ENCODE results near the gene TTC3. TPM values are rescaled to one million over a fixed set of nuclear protein-coding genes. Genes with fewer than 3 reads are reported as not detected.

The TTC3 gene
- total RNA-seq, 1 donor from 2014 or later, result 93.0 TPM

DNA sequence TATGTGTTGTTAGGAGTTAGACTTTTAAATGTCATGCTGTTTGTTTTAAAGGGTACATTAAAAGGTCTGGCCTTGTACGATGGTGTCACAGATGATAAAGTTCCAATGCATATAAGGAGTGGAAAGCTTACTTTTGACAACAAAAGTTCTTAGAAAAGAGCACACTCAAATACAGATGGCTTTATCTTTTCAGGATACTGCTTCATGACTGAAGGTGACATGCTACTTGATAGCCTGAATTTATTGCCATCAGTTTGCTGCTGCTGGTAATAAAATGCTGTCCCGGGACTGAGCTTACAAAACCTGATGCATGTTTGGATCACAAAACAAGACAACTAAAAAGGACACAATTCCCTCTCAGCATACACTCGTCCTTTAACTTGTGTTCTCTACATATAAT lies 84.9 kb downstream of the TTC3 start:
- DNase-seq (no peak), ATAC-seq (no peak)
- no peaks in the 10 kb centered on the region for H3K4me1 ChIP-seq
- no peaks in the 10 kb centered on the region for H3K9me3 ChIP-seq
- H3K27ac ChIP-seq, result no peak overlapping the region
- TF ChIP-seq, protein P1, sequence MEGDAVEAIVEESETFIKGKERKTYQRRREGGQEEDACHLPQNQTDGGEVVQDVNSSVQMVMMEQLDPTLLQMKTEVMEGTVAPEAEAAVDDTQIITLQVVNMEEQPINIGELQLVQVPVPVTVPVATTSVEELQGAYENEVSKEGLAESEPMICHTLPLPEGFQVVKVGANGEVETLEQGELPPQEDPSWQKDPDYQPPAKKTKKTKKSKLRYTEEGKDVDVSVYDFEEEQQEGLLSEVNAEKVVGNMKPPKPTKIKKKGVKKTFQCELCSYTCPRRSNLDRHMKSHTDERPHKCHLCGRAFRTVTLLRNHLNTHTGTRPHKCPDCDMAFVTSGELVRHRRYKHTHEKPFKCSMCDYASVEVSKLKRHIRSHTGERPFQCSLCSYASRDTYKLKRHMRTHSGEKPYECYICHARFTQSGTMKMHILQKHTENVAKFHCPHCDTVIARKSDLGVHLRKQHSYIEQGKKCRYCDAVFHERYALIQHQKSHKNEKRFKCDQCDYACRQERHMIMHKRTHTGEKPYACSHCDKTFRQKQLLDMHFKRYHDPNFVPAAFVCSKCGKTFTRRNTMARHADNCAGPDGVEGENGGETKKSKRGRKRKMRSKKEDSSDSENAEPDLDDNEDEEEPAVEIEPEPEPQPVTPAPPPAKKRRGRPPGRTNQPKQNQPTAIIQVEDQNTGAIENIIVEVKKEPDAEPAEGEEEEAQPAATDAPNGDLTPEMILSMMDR (IDR thresholded peaks at IDR 0.05), result no peak
- no peak overlapping the region for H3K4me3 ChIP-seq
- no peaks in the 10 kb centered on the region for H3K27me3 ChIP-seq (ENCODE audit: low read depth)
- intact Hi-C loops (cut with DNase I), result no loop called here
- H3K36me3 ChIP-seq, result peaks cover 77% of the 10 kb centered on the region

DNA sequence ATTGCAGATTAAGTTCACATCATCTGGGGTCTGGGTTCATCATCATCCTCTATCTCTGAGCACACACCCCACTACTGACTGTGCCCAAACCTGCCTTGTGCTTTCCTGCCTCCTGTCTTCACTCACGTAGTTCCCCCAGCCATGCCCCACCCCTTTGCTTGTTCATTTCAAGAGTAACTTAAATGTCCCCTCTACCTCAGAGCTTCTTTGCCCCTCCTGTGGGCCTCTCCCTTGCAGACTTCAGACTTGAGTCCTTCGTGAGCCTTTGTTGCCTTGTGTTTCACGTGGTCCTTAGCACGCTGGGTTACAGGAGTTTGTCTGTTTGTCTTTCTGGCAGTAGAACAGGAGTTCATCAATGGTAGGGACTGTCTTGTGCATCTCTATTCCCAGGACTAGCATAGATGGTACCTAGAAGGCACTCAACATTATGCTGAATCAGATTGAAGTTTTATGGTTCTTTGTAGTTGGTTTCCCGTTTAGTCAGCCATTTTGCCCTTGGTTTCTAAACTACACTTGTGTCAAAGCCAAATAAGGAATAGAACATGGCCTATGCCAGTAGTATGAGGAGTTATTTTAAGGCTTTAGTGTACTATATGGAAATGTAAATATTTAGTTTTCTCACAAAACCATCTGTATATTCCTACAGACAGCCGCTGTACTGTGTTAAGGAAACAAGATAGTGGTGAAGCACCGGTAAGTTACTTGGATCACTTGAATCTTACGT lies 86.2 kb downstream of the TTC3 start:
- H3K36me3 ChIP-seq, result peaks cover 83% of the 10 kb centered on the region
- intact Hi-C loops (cut with DNase I), result no loop called here

DNA sequence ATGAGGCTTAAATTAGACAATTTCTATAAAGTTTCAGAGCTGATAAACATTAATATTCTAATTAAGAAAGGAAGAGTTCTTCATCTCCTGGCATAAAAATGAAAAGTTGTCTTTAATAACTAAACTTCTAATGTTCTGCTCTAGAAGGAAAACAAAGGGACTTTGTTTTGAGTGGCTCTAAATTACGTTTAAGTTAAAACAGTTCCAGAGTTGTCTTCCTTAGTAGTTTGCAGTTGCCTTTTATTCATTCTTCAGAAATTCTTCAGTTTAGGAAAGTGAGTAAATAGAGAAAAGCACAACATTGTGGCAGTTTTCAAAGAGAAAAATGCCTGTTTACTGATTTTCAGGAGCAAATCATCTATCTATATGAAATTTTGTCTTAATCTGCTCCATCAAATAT lies 86.9 kb downstream of the TTC3 start:
- Histone ChIP-seq H3K36me3 (peaks cover 83% of the 10 kb centered on the region), H3K27me3 (ENCODE audit: low read depth) (no peaks in the 10 kb centered on the region), H3K27ac (no peak overlapping the region), H3K4me3 (no peak overlapping the region), H3K9me3 (no peaks in the 10 kb centered on the region), H3K4me1 (no peaks in the 10 kb centered on the region)
- no peak for DNase-seq
- no peak for ATAC-seq
- TF ChIP-seq, protein P1 (IDR thresholded peaks at IDR 0.05), result no peak
- intact Hi-C loops (cut with DNase I), result no loop called here

More for the DNA sequence above, 86.2 kb downstream of the TTC3 start:
- TF ChIP-seq, protein P1 (IDR thresholded peaks at IDR 0.05), result no peak
- Histone ChIP-seq H3K4me1 (no peaks in the 10 kb centered on the region), H3K4me3 (no peak overlapping the region), H3K9me3 (no peaks in the 10 kb centered on the region), H3K27ac (no peak overlapping the region), H3K27me3 (ENCODE audit: low read depth) (no peaks in the 10 kb centered on the region)
- ATAC-seq (no peak), DNase-seq (no peak)

DNA sequence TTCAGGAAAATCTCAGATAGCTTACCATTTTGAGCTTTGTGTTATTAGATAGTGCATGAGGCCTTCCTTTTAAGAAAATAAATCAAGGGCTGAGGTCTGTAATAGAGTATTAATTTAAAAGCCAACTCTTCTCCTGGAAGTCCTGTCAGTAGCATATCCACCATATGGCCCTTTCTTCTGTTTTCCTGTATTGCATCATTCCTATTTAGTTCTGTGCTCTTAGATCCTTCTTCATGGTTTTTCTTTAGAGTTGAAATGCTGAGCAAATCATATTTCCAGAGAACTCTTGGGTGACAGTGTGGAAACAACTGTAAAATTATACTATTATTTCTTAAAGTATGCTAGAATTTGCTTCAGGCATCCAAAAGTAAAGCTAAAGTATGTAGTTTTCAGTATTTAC lies 91.7 kb downstream of the TTC3 start:
- ATAC-seq (no peak), DNase-seq (no peak)
- Histone ChIP-seq H3K4me3 (no peak overlapping the region), H3K4me1 (no peaks in the 10 kb centered on the region), H3K27ac (no peak overlapping the region), H3K36me3 (peaks cover 78% of the 10 kb centered on the region), H3K9me3 (no peaks in the 10 kb centered on the region), H3K27me3 (ENCODE audit: low read depth) (no peaks in the 10 kb centered on the region)
- TF ChIP-seq, protein P1 (IDR thresholded peaks at IDR 0.05), result no peak
- intact Hi-C loops (cut with DNase I), result no loop called here

DNA sequence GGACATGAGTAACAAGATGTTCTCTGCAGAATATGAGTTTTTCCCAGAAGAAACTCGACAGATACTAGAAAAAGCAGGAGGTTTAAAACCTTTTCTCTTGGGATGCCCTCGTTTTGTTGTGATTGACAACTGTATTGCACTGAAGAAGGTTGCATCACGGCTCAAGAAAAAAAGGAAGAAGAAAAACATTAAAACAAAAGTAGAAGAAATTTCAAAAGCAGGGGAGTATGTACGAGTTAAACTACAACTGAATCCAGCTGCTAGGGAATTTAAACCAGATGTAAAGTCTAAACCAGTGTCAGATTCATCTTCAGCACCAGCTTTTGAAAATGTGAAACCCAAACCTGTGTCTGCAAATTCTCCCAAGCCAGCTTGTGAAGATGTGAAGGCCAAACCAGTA lies 92.5 kb downstream of the TTC3 start:
- Histone ChIP-seq H3K27ac (no peak overlapping the region), H3K4me3 (no peak overlapping the region), H3K27me3 (ENCODE audit: low read depth) (no peaks in the 10 kb centered on the region), H3K9me3 (no peaks in the 10 kb centered on the region), H3K4me1 (no peaks in the 10 kb centered on the region), H3K36me3 (peaks cover 78% of the 10 kb centered on the region)
- DNase-seq, result no peak
- TF ChIP-seq, protein P1 (IDR thresholded peaks at IDR 0.05), result no peak
- intact Hi-C loops (cut with DNase I), result no loop called here
- no peak for ATAC-seq
